Measurements from ENCODE around the gene HOXA9. TPM values are rescaled to one million over a fixed set of nuclear protein-coding genes. Genes with fewer than 3 reads are reported as not detected.

HOXA9 gene
- total RNA-seq, 1 donor = 20.3 TPM

DNA sequence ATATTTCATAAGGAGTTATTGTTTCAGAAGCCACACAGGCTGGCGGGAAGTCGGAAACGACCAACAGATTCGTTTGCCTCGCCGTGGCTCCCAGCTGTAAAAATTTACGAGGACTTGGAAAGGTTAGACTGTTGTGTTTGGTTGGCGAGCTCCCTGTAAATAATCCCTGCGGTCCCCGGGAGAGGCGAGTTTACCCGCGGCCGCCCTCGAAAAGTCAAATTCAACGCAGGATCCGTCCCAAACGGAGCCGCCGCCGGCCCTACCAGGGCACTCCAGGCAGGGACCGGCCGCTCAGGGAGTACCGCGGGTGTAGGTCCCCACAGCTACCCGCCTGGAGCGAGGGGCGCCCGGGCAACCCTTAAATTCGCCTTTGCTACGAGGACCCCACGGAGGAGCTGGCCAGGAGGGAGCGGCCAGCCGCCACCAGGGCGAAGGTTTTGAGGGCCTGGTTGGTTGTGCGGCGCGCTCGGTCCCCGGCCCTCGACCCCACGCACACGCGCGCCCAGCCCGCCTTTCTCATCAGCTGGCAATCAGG is 726 bp upstream of the HOXA9 start:
- peak overlapping the region; percentile 67 for H3K4me3 ChIP-seq (ENCODE audit: low read depth, low read length)
- DNase-seq (ENCODE audit: low read depth) = peak; percentile 92
- TF ChIP-seq, protein P1, sequence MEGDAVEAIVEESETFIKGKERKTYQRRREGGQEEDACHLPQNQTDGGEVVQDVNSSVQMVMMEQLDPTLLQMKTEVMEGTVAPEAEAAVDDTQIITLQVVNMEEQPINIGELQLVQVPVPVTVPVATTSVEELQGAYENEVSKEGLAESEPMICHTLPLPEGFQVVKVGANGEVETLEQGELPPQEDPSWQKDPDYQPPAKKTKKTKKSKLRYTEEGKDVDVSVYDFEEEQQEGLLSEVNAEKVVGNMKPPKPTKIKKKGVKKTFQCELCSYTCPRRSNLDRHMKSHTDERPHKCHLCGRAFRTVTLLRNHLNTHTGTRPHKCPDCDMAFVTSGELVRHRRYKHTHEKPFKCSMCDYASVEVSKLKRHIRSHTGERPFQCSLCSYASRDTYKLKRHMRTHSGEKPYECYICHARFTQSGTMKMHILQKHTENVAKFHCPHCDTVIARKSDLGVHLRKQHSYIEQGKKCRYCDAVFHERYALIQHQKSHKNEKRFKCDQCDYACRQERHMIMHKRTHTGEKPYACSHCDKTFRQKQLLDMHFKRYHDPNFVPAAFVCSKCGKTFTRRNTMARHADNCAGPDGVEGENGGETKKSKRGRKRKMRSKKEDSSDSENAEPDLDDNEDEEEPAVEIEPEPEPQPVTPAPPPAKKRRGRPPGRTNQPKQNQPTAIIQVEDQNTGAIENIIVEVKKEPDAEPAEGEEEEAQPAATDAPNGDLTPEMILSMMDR (IDR thresholded peaks at IDR 0.05; ENCODE audit: insufficient read depth, low read depth, low read length) = no peak

DNA sequence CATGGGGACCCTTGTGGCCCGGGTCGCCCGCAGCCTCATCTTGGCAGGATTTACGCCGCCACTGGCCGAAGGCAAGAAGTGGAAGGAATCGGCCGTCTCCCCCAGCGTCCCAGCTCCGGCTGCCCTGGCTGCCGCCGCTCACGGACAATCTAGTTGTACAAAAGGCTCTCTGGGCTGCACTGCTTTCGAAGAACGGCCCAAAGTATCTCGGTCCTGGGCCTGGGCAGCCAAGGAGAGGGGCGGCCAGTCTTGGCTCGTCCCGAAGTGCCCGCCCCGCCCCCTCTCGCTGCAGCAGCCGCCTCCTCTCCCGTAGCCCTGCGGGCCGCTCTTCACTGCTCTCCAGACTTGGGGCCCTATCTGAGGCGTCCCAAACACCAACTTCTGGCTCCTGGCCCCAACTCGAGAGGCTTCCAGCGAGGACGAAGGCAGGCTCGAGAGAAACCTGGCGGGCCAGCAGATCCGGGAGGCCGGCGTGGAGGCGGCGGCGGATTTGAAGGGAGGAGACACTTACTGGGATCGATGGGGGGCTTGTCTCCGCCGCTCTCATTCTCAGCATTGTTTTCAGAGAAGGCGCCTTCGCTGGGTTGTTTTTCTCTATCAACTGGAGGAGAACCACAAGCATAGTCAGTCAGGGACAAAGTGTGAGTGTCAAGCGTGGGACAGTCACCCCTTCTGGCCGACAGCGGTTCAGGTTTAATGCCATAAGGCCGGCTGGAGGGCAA is 809 bp downstream of the HOXA9 start:
- TF ChIP-seq, protein P1 (IDR thresholded peaks at IDR 0.05; ENCODE audit: insufficient read depth, low read depth, low read length) = peak; percentile 17
- H3K4me3 ChIP-seq (ENCODE audit: low read depth, low read length) = peak overlapping the region; percentile 67
- DNase-seq (ENCODE audit: low read depth) = peak; percentile 64

DNA sequence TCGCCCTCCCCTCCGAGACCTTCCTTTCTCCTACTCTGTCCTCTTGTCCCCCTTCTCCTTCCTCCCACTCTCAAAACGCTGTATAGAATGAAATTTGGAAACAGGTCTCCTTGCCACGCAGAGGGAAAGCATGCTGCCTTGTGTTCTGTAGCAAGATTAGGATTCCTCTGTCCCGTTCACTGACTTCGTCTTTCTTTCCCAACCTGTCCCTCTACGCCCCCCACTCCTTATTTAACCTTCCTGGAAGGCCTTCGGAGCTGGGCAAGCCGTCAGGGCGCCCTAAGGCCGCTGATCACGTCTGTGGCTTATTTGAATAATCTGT is 1.3 kb downstream of the HOXA9 start:
- peak overlapping the region; percentile 67 for H3K4me3 ChIP-seq (ENCODE audit: low read depth, low read length)
- DNase-seq (ENCODE audit: low read depth) = no peak
- TF ChIP-seq, protein P1 (IDR thresholded peaks at IDR 0.05; ENCODE audit: insufficient read depth, low read depth, low read length) = no peak

DNA sequence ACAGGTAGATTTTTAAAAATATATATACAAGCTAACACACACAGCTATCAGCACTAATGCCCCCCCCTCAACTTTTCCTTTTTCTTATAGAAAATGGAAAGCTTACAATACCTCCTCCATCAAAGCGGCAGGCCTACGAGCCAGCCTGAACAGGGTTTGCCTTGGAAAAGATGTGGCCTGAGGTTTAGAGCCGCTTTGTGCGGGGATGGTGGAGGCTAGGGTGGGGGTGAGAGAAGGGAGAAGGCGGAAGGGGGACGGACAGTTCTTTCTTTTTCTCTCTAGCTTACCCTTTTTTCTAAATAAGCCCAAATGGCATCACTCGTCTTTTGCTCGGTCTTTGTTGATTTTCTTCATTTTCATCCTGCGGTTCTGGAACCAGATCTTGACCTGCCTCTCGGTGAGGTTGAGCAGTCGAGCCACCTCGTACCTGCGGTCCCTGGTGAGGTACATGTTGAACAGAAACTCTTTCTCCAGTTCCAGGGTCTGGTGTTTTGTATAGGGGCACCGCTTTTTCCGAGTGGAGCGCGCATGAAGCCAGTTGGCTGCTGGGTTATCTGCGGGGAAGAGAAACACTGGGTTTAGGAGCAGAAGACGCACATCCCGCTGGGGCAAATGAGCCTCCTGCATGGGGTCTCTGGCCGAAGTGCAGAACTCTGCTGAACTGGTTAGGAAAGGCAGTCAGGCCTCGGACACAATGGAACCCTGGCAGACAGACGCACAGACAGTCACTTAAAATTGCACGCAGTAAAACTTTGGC is 1.9 kb downstream of the HOXA9 start:
- peak overlapping the region; percentile 67 for H3K4me3 ChIP-seq (ENCODE audit: low read depth, low read length)
- peak; percentile 37 for DNase-seq (ENCODE audit: low read depth)
- TF ChIP-seq, protein P1 (IDR thresholded peaks at IDR 0.05; ENCODE audit: insufficient read depth, low read depth, low read length) = no peak

DNA sequence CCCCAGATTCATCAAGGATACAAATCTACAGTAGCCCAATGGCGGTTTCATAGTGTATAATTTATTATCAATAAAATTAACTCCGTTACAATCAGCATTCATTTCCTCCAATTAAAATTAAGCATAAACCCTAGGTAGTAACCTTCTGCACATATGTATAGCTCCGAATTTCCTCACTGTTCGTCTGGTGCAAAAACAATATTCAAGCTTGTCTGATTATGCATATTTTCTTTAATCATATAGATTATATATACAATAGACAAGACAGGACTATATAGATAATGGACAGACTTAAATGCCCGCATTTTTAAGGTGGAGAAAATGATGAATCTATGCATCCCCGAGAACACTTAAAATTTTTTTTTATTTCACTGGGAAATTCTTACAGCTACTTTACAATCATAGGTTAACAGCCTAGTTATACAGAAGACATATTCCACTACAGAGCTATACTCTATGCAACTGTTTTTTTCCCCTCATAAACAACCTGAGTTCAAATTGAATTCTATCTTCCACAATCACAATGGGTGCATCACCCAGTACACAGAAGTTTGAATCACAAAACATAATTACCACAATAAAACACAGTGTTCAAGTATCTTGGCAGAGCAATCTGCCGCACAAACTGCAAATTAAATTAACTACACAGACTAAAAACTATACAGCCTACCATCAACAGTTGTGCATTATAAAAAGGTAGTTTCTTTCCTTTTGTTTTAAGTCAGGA is 2.6 kb downstream of the HOXA9 start:
- DNase-seq (ENCODE audit: low read depth) = peak; percentile 38
- peak overlapping the region; percentile 67 for H3K4me3 ChIP-seq (ENCODE audit: low read depth, low read length)
- TF ChIP-seq, protein P1 (IDR thresholded peaks at IDR 0.05; ENCODE audit: insufficient read depth, low read depth, low read length) = no peak

DNA sequence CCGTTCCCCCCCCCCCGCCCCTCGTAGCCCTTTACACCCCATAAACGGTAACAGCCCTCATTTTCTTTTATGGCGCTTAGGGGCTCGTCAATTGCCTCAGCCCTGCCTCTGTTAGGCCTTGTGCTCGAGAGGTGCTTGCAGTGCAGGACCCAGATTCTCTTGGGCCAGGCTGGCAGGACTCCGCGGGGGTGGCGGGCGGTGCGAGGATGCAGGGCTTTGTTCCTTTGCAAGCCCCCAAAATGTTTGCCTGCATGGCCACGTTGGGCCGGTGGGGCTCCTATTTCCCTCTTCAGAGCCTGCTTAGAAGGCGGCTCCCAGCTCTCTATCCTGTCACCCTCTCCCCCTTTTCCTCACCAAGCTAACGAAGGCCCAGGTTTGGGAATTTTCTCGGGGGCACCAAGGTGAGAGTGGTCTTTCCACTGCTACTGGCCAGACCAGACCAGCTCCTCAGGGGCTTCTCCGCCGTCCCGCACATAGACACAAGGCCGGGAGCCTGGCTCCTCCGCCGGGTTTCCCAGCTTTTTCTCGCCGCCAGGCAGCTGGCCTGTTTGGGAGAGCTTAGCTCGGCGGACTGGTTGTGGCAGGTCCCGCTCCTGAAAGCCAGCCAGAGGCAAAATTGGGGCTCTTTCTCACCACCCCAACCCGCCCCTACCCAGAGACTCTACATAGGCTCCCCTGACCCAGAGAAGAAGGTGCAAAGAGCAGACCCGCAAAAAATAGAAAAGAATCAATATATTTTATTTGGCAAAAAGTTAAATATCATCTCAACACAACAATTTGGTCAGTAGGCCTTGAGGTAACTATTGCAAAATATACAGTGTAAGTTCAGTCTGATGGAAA is 3.4 kb downstream of the HOXA9 start:
- peak; percentile 47 for DNase-seq (ENCODE audit: low read depth)
- H3K4me3 ChIP-seq (ENCODE audit: low read depth, low read length) = peak overlapping the region; percentile 67
- TF ChIP-seq, protein P1 (IDR thresholded peaks at IDR 0.05; ENCODE audit: insufficient read depth, low read depth, low read length) = no peak
